Neural crest cell (in vitro differentiated cells): ENCODE data around the gene FAM13A. TPM values are rescaled to one million over a fixed set of nuclear protein-coding genes. Genes with fewer than 3 reads are reported as not detected.

ENCODE experiments used
- DNase-seq: peaks from one replicate; pipeline ENCODE4 v3.0.0; 2021; ENCODE audit warnings: low read depth, mixed read lengths, low spot score
- H3K27ac Mint-ChIP-seq: one replicate; pipeline ENCODE4 v1.8.0; 2021; ENCODE audit warnings: mild to moderate bottlenecking, mixed read lengths; ENCODE audit not compliant: unreplicated experiment
- H3K27me3 Mint-ChIP-seq: 2 replicates; pipeline ENCODE4 v1.8.0; 2021; ENCODE audit warnings: low read depth, mild to moderate bottlenecking, mixed read lengths
- H3K36me3 Mint-ChIP-seq: 2 replicates; pipeline ENCODE4 v1.8.0; 2021; ENCODE audit warnings: low read depth, mild to moderate bottlenecking, mixed read lengths
- H3K4me1 Mint-ChIP-seq: 2 replicates; pipeline ENCODE4 v1.8.0; 2021; ENCODE audit warnings: mixed read lengths
- H3K4me3 Mint-ChIP-seq: one replicate; pipeline ENCODE4 v1.8.0; 2021; ENCODE audit warnings: mild to moderate bottlenecking, mixed read lengths
- H3K9me3 Mint-ChIP-seq: 2 replicates; pipeline ENCODE4 v1.8.0; 2021; ENCODE audit warnings: mixed read lengths
- CTCF ChIP-seq: fragments of 200-600 bp; sonication (generic); conservative IDR thresholded peaks from 2 replicates; pipeline ENCODE4 v1.5.0; 2021; ENCODE audit warnings: antibody characterized with exemption, mild to moderate bottlenecking
- total RNA-seq: library from RNA; stranded (reverse); gene quantifications from 2 replicates; pipeline ENCODE4 v1.2.1, GENCODE V29; 2021

The FAM13A gene
- total RNA-seq, 1 donor from 2014 or later, result 18.1 TPM

- no peak for TF ChIP-seq CTCF
- Mint-ChIP-seq H3K4me3 (no peak overlapping the region), H3K27me3 (no peaks in the 10 kb centered on the region), H3K36me3 (no peaks in the 10 kb centered on the region), H3K4me1 (no peaks in the 10 kb centered on the region), H3K9me3 (no peaks in the 10 kb centered on the region), H3K27ac (no peak overlapping the region)
- no peak for DNase-seq
These were observed 249.5 kb downstream of the FAM13A start for GRCh38 chr4:88807499-88807898.

GRCh38 chr4:88804234-88804633, 252.8 kb downstream of the FAM13A start:
- no peak for DNase-seq
- no peak overlapping the region for H3K4me3 Mint-ChIP-seq
- no peak overlapping the region for H3K27ac Mint-ChIP-seq
- no peak for TF ChIP-seq CTCF
- no peaks in the 10 kb centered on the region for H3K36me3 Mint-ChIP-seq
- H3K4me1 Mint-ChIP-seq, result no peaks in the 10 kb centered on the region
- no peaks in the 10 kb centered on the region for H3K27me3 Mint-ChIP-seq
- H3K9me3 Mint-ChIP-seq, result no peaks in the 10 kb centered on the region

GRCh38 chr4:88803600-88804096, 253.3 kb downstream of the FAM13A start:
- peaks cover under 1% of the 10 kb centered on the region for H3K4me1 Mint-ChIP-seq

GRCh38 chr4:88802585-88803286, 254.2 kb downstream of the FAM13A start:
- Mint-ChIP-seq H3K36me3 (peaks cover 2% of the 10 kb centered on the region), H3K27ac (no peak overlapping the region), H3K27me3 (no peaks in the 10 kb centered on the region), H3K4me3 (no peak overlapping the region), H3K9me3 (no peaks in the 10 kb centered on the region), H3K4me1 (peaks cover 10% of the 10 kb centered on the region)
- no peak for DNase-seq
- no peak for TF ChIP-seq CTCF

More at GRCh38 chr4:88803600-88804096, 253.3 kb downstream of the FAM13A start:
- Mint-ChIP-seq H3K27ac (no peak overlapping the region), H3K4me3 (no peak overlapping the region), H3K27me3 (no peaks in the 10 kb centered on the region), H3K36me3 (no peaks in the 10 kb centered on the region), H3K9me3 (no peaks in the 10 kb centered on the region)
- no peak for TF ChIP-seq CTCF
- no peak for DNase-seq

- H3K27ac Mint-ChIP-seq, result no peak overlapping the region
- no peaks in the 10 kb centered on the region for H3K27me3 Mint-ChIP-seq
- no peaks in the 10 kb centered on the region for H3K9me3 Mint-ChIP-seq
- H3K4me1 Mint-ChIP-seq, result peaks cover 11% of the 10 kb centered on the region
- H3K4me3 Mint-ChIP-seq, result no peak overlapping the region
- H3K36me3 Mint-ChIP-seq, result peaks cover 8% of the 10 kb centered on the region
- no peak for DNase-seq
- TF ChIP-seq CTCF, result no peak
These were observed 254.8 kb downstream of the FAM13A start for GRCh38 chr4:88802138-88802537.
